Neuron (in vitro differentiated cells): Measurements from ENCODE around the gene EIF1.
"Not testable (repeated sequence)": the region's sequence is repeated elsewhere in the genome, so short reads cannot be mapped to it uniquely, and the experiment has no call there.

Experiments
- H2AFZ ChIP-seq: one replicate; pipeline ENCODE4 v1.6.1; 2013; ENCODE audit warnings: low read depth, mild to moderate bottlenecking, inconsistent platforms, low read length, moderate library complexity
- H3K27me3 ChIP-seq: one replicate; pipeline ENCODE4 v1.6.1; 2013; ENCODE audit warnings: low read length; ENCODE audit not compliant: insufficient read depth
- H3K36me3 ChIP-seq: one replicate; pipeline ENCODE4 v1.6.1; 2013; ENCODE audit warnings: low read length; ENCODE audit not compliant: insufficient read depth
- H3K4me1 ChIP-seq: one replicate; pipeline ENCODE4 v1.6.1; 2013; ENCODE audit warnings: low read length; ENCODE audit not compliant: insufficient read depth
- H3K4me3 ChIP-seq: 2 replicates; pipeline ENCODE4 v1.5.1; 2013; ENCODE audit warnings: mild to moderate bottlenecking, low read length, moderate library complexity
- H3K9me3 ChIP-seq: one replicate; pipeline ENCODE4 v1.6.1; 2013; ENCODE audit warnings: low read length

The EIF1 gene

DNA sequence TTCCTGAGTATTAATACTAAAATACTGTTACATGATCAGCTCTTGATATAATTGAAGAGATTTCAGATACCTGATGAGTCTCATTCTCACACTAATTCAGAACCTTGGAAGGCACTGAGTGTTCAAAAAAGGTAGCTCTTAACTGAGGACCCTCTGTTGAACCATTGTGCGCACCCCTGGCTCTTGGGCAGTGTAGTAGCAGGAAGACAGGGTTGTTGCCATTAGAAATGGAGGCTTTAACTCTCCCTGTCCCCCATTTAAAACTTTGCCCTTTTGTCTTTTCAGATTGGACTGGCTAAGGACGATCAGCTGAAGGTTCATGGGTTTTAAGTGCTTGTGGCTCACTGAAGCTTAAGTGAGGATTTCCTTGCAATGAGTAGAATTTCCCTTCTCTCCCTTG, 1.8 kb downstream of the EIF1 start:
- Histone ChIP-seq H3K27me3 (no peaks in the 10 kb centered on the region), H2AFZ (no peak overlapping the region), H3K4me3 (peak overlapping the region; percentile 78), H3K36me3 (peaks cover 44% of the 10 kb centered on the region), H3K9me3 (no peaks in the 10 kb centered on the region), H3K4me1 (peaks cover 17% of the 10 kb centered on the region)

- Histone ChIP-seq H3K27me3 (no peaks in the 10 kb centered on the region), H3K9me3 (no peaks in the 10 kb centered on the region), H2AFZ (no peak overlapping the region), H3K36me3 (peaks cover 44% of the 10 kb centered on the region), H3K4me1 (peaks cover 17% of the 10 kb centered on the region), H3K4me3 (no peak overlapping the region)
Measured at GRCh38 chr17:41691031-41691777, 2.5 kb downstream of the EIF1 start.

DNA sequence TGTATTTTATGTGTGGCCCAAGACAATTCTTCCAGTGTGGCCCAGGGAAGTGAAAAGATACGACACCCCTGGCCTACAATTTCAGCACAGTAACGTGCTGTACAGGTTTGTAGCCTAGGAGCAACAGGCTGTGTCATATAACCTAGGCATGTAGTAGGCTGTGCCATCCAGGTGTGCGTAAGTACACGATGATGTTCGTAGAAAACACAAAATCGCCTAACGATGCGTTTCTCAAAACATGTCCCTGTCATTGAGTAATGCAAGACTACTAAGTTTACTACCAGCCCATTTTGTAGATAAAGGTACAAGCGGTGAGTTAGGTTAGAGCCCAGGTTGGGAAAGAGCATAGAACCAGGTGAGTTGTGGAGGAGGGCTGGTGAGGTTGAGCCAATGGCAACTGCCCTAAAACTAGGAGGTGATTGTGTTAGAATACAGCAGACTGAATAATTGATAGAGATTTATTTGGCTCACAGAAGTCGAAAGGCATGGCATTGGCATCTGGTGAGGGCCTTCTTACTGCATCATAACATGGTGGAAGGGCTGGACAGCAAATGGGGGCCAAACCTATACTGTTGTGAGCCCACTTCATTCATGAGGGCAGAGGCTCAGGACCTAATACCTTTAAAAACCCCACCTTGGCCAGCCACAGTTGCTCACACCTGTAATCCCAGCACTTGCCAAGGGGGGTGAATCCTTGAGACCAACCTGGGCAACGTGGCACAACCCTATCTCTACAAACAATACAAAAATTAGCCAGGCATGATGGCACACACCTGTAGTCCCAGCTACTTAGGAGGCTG, 4.2 kb downstream of the EIF1 start:
- H3K4me1 ChIP-seq = peaks cover 15% of the 10 kb centered on the region
- no peak overlapping the region for H2AFZ ChIP-seq
- no peaks in the 10 kb centered on the region for H3K27me3 ChIP-seq
- no peak overlapping the region for H3K4me3 ChIP-seq
- peaks cover 44% of the 10 kb centered on the region for H3K36me3 ChIP-seq
- no peaks in the 10 kb centered on the region for H3K9me3 ChIP-seq

- Histone ChIP-seq H2AFZ (no peak overlapping the region), H3K4me1 (peaks cover 8% of the 10 kb centered on the region), H3K4me3 (no peak overlapping the region), H3K36me3 (peaks cover 36% of the 10 kb centered on the region), H3K27me3 (no peaks in the 10 kb centered on the region), H3K9me3 (no peaks in the 10 kb centered on the region)
Measured at GRCh38 chr17:41695134-41695661, 6.5 kb downstream of the EIF1 start.

GRCh38 chr17:41695954-41696757, 7.5 kb downstream of the EIF1 start:
- no peak overlapping the region for H3K4me3 ChIP-seq
- H3K27me3 ChIP-seq = no peaks in the 10 kb centered on the region
- no peaks in the 10 kb centered on the region for H3K4me1 ChIP-seq
- no peaks in the 10 kb centered on the region for H3K9me3 ChIP-seq
- H3K36me3 ChIP-seq = peaks cover 27% of the 10 kb centered on the region
- no peak overlapping the region for H2AFZ ChIP-seq

GRCh38 chr17:41697122-41697962, 8.7 kb downstream of the EIF1 start:
- Histone ChIP-seq H3K27me3 (no peaks in the 10 kb centered on the region), H3K4me3 (no peak overlapping the region)

DNA sequence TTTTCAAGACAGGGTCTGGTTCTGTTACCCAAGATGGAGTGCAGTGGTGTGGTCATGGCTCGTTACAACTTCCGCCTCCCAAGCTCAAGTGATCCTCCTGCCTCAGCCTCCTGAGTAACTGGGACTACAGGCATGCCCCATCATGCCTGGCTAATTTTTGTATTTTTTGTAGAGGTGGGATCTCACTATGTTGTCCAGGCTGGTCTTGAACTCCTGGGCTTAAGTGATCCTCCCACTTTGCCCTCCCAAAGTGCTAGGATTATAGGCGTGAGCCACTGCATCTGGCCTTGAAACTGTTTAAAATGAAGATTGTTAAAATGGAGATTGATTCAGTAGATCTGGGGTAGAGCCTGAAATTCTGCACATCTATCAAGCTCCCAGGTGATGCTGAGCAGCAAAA, 12.2 kb downstream of the EIF1 start:
- H3K4me3 ChIP-seq, H3K36me3 ChIP-seq, H2AFZ ChIP-seq, H3K9me3 ChIP-seq, H3K27me3 ChIP-seq: not testable (repeated sequence)
- peaks cover 14% of the 10 kb centered on the region for H3K4me1 ChIP-seq

More at GRCh38 chr17:41697122-41697962, 8.7 kb downstream of the EIF1 start:
- no peaks in the 10 kb centered on the region for H3K4me1 ChIP-seq
- H3K9me3 ChIP-seq = no peaks in the 10 kb centered on the region
- peaks cover 15% of the 10 kb centered on the region for H3K36me3 ChIP-seq
- no peak overlapping the region for H2AFZ ChIP-seq

GRCh38 chr17:41702712-41703111, 14.0 kb downstream of the EIF1 start:
- Histone ChIP-seq H3K9me3 (peaks cover under 1% of the 10 kb centered on the region), H3K4me1 (peaks cover 22% of the 10 kb centered on the region), H3K4me3 (no peak overlapping the region), H3K27me3 (no peaks in the 10 kb centered on the region), H3K36me3 (no peaks in the 10 kb centered on the region), H2AFZ (no peak overlapping the region)

DNA sequence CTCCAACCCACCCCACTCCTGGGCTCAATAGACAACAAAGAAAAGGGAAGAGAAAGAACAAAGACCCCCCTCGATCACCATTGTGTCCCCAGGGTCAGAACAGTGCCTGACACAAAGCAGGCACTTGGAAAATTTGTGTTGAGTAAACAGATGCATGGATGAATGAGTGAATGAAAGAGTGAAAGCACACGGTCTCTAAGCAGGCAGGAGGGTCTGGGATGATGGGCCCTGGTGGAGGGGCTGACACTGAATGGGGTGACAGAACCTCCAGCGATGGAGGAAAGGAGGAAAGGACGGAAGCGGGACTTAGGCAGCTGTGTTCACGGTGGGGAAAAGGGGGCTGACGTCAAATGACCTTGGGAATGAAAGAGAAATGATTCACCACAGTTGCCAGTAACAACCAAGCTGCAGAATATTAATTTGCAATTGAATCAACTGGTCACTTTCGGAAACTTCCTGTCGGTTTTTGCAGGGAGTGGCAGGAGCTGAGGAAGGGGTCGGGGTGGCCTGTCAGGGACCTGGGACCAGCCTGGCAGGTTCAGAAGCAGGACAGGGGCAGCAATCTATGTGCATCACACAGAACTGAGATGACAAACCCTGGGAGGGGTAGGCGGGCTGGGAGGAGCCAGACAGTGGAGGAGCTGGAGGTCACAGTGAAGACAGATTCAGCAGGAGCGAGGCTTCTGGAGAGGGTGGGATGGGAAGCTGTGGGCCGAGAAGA, 16.7 kb downstream of the EIF1 start:
- Histone ChIP-seq H3K9me3 (peaks cover 3% of the 10 kb centered on the region), H3K4me3 (no peak overlapping the region), H3K4me1 (peaks cover 24% of the 10 kb centered on the region), H3K36me3 (no peaks in the 10 kb centered on the region), H2AFZ (peak overlapping the region; percentile 2), H3K27me3 (no peaks in the 10 kb centered on the region)

GRCh38 chr17:41707803-41708669, 19.4 kb downstream of the EIF1 start:
- Histone ChIP-seq H3K4me1 (peaks cover 32% of the 10 kb centered on the region), H3K36me3 (no peaks in the 10 kb centered on the region), H2AFZ (no peak overlapping the region), H3K4me3 (no peak overlapping the region), H3K27me3 (peaks cover 2% of the 10 kb centered on the region), H3K9me3 (peaks cover 3% of the 10 kb centered on the region)

DNA sequence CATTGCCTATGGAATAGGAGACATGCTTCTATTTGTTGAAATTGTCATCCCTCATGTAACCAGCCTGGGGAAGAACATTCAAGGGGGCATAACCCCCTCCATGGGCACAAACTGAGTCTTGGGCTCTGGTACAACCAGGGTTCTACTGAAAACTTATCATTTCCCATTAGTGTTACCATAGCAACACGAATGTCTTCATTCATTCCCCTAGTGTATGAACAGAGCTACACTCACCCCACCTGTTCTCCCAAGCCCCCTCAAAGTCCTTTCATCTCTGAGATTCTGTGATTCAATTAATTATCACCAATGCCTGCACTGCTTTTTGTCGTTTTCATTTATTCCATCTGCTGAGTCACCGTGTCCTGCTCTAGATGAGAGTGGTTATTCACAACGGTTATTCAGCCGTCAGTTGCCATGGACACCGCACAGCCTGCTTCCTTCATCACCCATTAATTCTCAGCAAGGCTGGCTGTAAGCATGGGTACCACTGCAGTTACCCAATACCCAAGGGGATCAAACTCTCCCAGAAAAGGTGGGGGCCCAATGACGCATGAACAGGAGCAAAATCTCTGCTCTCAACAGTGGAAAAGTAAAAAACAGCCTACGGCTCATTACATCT, 21.9 kb downstream of the EIF1 start:
- Histone ChIP-seq H2AFZ (no peak overlapping the region), H3K9me3 (peaks cover 3% of the 10 kb centered on the region), H3K36me3 (no peaks in the 10 kb centered on the region), H3K4me3 (no peak overlapping the region), H3K4me1 (peaks cover 20% of the 10 kb centered on the region), H3K27me3 (peaks cover 2% of the 10 kb centered on the region)
